ENCODE results near the gene FBXL7. TPM values are rescaled to one million over a fixed set of nuclear protein-coding genes. Genes with fewer than 3 reads are reported as not detected.

The FBXL7 gene
- total and polyA plus RNA-seq, 9 of the 15 experiments (the other 6 are each of a cell fraction or from before 2014, with no cell fraction given): 0.04 to 0.08 TPM; not detected in 7

DNA sequence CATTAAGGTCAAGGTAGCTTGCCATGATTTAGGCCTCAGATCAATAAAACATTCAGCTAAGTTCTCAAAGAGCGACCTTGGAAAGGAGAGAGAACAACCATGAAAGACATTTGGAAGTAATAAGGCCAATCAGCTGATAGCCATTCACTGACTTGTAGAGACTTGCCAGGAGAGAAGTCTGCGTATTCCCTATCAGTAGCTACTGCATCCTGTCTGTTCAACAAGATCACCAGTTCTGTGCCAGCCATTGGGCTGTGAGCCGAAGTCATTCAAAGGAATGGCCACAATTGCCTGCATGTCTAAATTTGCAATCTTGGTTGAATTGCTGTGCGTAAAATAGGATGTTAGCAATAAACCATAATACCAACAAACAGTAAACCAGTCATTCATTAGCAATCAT, 219.8 kb downstream of the FBXL7 start (continued):
- TF ChIP-seq SRSF1 (IDR thresholded peaks at IDR 0.05; ENCODE audit: low read depth, low read length) (no peak), IFI16 (CRISPR knock-in tag; IDR thresholded peaks at IDR 0.05) (no peak)

DNA sequence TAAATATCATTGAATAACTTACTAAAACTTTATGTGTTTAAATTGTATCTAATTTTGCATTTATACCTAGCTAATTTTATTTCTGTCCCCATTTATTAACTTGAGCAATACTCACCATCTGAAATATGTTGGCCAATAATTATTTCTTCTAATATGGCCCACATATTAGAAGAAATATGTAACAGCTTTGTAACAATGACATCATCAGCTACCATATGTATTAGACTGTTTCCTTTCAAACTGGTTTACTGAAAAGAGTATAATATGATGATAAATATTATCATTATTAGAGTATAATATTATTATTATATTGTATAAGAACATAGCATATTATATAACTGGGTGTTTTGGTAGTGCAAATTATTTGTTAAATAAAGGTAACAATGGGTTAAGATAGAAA, 220.5 kb downstream of the FBXL7 start:
- Histone ChIP-seq H3K9me3 (replicated peaks; ENCODE audit: control insufficient read depth, insufficient read depth, low read depth, low read length) (no peaks in the 10 kb centered on the region), H3K36me3 (ENCODE audit: control insufficient read depth, insufficient read depth, low read length) (no peaks in the 10 kb centered on the region), H3K4me3 (no peak overlapping the region), H3K9ac (ENCODE audit: insufficient read depth in 1 of 2, low read depth in 2 of 2, low read length in 2 of 2) (no peak overlapping the region), H3K27ac (ENCODE audit: extremely low read depth, low read depth, low read length) (no peak overlapping the region), H4K20me1 (replicated peaks; ENCODE audit: control insufficient read depth, insufficient read depth, low read length) (no peaks in the 10 kb centered on the region), H3K27me3 (ENCODE audit: control insufficient read depth in 2 of 2, insufficient read depth in 2 of 2, low read length in 2 of 2) (no peaks in the 10 kb centered on the region), H3K4me2 (ENCODE audit: insufficient read depth, low read length) (no peak overlapping the region), H3K79me2 (ENCODE audit: control insufficient read depth, insufficient read depth, low read length) (no peaks in the 10 kb centered on the region), H3K4me1 (replicated peaks in 1 of 2; ENCODE audit: control insufficient read depth in 2 of 2, insufficient read depth in 2 of 2, low read length in 2 of 2) (no peaks in the 10 kb centered on the region), H3K9me1 (ENCODE audit: control insufficient read depth, insufficient read depth, low read length) (no peaks in the 10 kb centered on the region), H2AFZ (ENCODE audit: low read depth, low read length) (no peak overlapping the region)
- BruUV-seq (replicated peaks): no TSS peak
- FAIRE-seq: no peak
- DNase-seq (ENCODE audit: extremely low read depth in 1 of 4, low spot score in 3 of 4): no peak
- CTCF ChIA-PET (ENCODE audit: low intra/inter-chr PET ratio): no interaction called here
- POLR2A ChIA-PET: no interaction called here
- ATAC-seq: no peak
- in situ Hi-C loops (cut with MboI): no loop called here
- intact Hi-C loops (cut with micrococcal nuclease): no loop called here
- TF ChIP-seq, protein P1, sequence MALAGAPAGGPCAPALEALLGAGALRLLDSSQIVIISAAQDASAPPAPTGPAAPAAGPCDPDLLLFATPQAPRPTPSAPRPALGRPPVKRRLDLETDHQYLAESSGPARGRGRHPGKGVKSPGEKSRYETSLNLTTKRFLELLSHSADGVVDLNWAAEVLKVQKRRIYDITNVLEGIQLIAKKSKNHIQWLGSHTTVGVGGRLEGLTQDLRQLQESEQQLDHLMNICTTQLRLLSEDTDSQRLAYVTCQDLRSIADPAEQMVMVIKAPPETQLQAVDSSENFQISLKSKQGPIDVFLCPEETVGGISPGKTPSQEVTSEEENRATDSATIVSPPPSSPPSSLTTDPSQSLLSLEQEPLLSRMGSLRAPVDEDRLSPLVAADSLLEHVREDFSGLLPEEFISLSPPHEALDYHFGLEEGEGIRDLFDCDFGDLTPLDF (CRISPR knock-in tag; IDR thresholded peaks at IDR 0.05): no peak
- TF ChIP-seq SP2 (IDR thresholded peaks at IDR 0.05; ENCODE audit: extremely low read depth, low read depth, low read length, poor library complexity, severe bottlenecking) (no peak), ZFX (CRISPR knock-in tag; IDR thresholded peaks at IDR 0.05) (no peak), SREBF1 (IDR thresholded peaks at IDR 0.05; ENCODE audit: borderline replicate concordance, low read depth, low read length) (no peak), SAFB (IDR thresholded peaks at IDR 0.05; ENCODE audit: borderline replicate concordance, low read depth, low read length) (no peak), CBX3 (IDR thresholded peaks at IDR 0.05; ENCODE audit: borderline replicate concordance in 1 of 2, low read length in 2 of 2) (no peak)

All from K562 (cell line).